Left lobe of liver (tissue), 2 donors: ENCODE results near the gene CRACDL. TPM values are rescaled to one million over a fixed set of nuclear protein-coding genes. Genes with fewer than 3 reads are reported as not detected.

Experiments used
- ATAC-seq: fragments of 200-7000 bp; cut with Tn5 transposase; one replicate; pipeline ENCODE4 v1.9.1; 2020; ENCODE audit warnings: mild to moderate bottlenecking, moderate library complexity
- DNase-seq: peaks from one replicate; pipeline ENCODE4 v3.0.0-alpha.2; 2020; ENCODE audit warnings: low spot score
- total RNA-seq: library from RNA; stranded (reverse); gene quantifications from one replicate; pipeline ENCODE4 v1.2.1, GENCODE V29; 2021
- donor health status: DM: no; HTN: no; CAD: no; lungs with moderate emphysema.
- donor health status: DM: no; HTN: yes; CAD: no.

Gene CRACDL
- total RNA-seq, 1 donor from 2014 or later = 0.30 TPM

DNA sequence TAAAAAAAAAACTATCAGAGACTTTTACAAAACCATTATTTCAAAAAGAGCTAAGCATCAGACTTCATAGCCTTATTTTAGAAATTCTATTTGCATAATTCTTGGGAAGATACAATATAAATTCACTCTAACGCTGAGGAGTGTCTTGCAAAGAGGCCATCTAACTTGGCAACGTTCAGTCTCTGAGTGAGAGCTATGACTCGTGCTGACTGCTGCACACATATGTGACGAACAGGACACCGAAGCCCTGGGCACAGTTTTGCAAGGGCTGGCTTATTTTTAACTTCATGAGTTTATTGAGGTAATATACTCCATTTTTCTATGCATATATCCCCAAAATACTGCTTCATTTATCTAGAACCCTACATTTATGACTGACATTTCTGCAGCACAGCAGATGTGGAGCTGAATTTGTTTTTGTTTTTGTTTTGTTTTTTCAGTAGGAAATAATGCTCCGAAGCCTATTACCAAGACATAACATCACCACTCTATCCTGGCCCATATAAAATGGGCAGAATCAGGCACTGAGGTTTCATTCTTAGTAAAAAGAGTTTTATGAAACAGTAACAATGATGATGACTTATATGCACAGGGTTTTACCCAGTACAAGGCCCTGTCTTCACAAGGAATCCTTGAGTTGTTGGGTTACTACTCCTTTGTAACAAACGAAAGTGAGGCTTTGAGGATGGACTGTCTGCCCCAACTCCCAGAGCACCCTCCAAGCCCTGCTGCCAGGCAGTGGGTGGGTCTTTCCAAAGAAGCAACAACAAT is 68.3 kb downstream of the CRACDL start:
- DNase-seq (no peak), ATAC-seq (no peak)

DNA sequence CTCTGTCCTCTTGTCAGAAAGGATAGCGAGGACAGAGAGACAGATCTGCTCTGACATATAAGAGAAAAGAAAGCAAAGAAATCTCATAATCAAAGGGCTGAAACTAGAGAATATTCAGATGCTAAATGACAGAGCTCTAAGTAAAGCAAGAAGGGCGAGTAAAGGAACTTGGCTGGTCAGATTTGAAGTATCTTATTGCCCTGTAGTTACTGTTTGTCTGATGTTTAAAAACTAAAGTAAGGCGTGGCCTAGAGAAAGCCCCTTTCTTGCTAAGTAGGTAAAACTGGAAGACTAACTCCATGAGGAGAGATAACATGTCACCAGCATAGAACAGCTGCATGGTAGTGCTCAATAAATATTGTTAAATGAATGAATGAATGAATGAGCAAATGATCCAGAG is 70.0 kb downstream of the CRACDL start:
- ATAC-seq (no peak), DNase-seq (no peak)

GRCh38 chr2:98861601-98862000 is 74.4 kb downstream of the CRACDL start:
- DNase-seq (no peak), ATAC-seq (no peak)

- no peak for ATAC-seq
- DNase-seq = no peak
Measured at GRCh38 chr2:98859323-98859722, 76.7 kb downstream of the CRACDL start.

GRCh38 chr2:98857001-98857400 is 79.0 kb downstream of the CRACDL start:
- DNase-seq (no peak), ATAC-seq (no peak)

- DNase-seq (no peak), ATAC-seq (no peak)
Measured at GRCh38 chr2:98854682-98855081, 81.3 kb downstream of the CRACDL start.

- no peak for ATAC-seq
- DNase-seq = no peak
Measured at GRCh38 chr2:98852932-98853331, 83.1 kb downstream of the CRACDL start.

DNA sequence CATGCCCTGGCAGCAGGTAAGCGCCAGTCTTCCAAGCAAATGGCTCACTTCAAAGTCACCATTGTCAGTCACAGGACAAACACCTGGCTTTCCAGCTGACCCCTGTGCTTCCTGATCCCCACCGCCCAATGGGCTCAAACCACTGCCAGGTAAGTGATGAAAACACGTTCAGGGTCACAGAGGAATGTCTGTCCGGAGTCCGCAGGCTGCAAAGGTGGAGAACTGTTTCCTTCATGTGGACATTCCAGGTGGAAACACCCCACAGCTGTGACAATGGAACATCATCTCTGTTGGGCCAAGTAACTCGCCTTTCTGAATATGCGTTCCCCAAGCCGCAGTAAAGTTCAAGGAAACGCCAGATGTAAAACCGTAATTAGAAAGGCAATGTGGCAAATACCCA is 86.0 kb downstream of the CRACDL start:
- no peak for ATAC-seq
- no peak for DNase-seq

- no peak for DNase-seq
- no peak for ATAC-seq
Measured at GRCh38 chr2:98849113-98849512, 86.9 kb downstream of the CRACDL start.

DNA sequence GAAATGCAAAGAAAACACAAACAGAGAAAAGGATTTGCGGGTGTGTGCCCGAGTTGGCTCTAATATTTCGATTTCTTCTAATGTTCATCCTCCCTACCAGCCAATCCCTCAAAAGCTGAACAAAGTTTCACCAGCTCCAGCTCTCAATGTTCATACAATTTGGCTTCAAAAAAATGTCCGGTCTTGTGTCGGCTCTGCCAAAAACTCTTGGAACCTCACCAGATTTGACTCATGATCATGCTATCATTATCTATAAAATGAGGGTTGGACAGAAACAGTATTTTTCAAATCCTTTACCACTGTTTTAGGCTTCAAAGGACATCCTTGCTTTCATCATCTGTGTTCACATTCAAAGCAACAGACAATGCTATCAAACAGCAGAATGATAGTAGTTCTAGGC is 88.2 kb downstream of the CRACDL start:
- DNase-seq (no peak), ATAC-seq (no peak)

GRCh38 chr2:98846041-98846440 is 90.0 kb downstream of the CRACDL start:
- DNase-seq (no peak), ATAC-seq (no peak)

DNA sequence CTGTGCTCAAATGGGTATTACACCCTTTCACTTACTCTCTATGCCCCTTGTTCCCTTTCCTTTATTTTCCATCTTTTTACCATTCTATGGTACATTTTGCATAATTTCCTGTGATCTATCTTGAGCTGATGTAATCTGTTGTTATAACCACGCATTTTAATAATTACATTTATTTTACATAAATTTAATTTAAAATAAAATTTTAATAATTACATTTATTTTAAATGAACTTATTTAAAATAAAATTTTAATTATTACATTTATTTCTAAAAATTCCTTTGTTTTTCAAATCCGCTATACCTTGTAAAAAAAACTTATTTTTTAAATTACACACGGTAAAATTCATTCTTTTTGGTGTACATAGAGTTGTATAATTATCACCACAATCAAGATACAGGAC is 93.9 kb downstream of the CRACDL start:
- DNase-seq (no peak), ATAC-seq (no peak)

- DNase-seq = no peak
- no peak for ATAC-seq
Measured at GRCh38 chr2:98839292-98839691, 96.7 kb downstream of the CRACDL start.

- DNase-seq (no peak), ATAC-seq (no peak)
Measured at GRCh38 chr2:98835831-98836385, 100.1 kb downstream of the CRACDL start.

DNA sequence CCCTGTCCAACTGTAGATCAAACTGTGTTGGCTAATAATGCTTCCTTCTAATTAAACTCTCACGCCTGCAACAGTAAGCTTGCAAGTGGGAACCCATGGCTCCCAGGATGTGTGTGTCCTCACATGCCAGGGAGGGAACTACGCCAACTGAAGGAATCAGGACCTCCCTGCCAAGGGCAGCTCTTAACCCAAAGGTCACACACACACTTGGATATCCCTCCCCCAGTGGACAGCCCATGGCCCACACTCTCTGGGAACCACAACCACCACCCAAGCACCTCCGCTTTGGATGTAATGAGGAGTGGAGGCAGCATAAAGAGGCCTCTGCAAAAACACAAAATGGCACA is 102.1 kb downstream of the CRACDL start:
- no peak for ATAC-seq
- DNase-seq = no peak

DNA sequence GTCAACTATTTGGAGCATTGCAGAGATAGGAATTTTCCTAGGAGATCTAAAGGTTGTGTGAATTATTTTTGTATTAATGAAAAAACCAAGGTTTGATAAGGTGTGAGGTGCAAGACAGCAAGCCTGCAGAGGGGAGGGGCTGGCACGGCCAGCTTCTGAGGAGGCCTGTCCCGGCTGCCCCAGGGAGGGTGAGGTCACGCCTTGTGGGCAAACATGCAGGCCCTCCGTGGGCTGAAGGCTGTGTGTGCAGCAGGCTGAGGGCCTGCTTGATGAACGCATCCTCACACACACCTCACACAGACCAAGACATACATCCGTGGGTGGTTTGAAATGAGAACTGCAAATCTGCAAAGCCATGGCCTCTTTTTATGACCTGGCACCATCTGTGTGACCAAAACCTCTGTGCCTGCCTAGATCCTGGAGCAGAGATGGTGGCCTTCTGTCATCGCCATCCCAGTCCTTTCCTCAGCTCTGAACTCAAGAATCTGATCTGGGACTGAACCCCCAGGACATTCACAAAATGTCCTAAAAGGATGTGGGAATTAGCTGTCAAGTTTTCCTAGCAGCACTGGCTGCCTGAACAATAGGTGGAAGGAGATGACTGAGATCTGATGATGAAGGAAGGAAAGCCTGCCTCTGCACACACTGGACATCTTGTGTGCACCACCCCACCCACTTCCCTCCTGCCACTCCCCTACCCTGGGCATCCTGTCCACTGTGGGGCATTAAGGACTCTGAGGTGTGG is 102.7 kb downstream of the CRACDL start:
- ATAC-seq = peak; percentile 47

DNA sequence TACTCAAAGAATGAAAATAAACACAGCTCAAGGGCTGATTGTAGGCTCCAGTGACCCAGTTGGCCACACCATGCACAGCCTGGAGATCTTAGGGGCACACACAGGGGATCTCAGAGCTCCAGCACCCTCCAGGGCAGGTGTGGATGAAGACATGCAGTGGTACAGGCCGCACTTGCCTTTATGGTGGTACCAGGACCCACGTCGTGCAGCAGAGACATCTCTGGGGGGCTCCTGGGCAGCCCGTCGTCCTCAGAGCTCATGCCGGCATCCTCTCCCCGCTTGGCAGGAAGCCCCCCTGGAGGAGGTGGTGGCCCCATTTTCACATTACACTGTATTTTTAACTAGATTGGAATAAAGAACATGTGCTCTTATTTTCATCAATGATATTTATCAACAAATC is 103.9 kb downstream of the CRACDL start:
- ATAC-seq (no peak), DNase-seq (no peak)

More for the DNA sequence above, 102.7 kb downstream of the CRACDL start:
- DNase-seq = no peak

DNA sequence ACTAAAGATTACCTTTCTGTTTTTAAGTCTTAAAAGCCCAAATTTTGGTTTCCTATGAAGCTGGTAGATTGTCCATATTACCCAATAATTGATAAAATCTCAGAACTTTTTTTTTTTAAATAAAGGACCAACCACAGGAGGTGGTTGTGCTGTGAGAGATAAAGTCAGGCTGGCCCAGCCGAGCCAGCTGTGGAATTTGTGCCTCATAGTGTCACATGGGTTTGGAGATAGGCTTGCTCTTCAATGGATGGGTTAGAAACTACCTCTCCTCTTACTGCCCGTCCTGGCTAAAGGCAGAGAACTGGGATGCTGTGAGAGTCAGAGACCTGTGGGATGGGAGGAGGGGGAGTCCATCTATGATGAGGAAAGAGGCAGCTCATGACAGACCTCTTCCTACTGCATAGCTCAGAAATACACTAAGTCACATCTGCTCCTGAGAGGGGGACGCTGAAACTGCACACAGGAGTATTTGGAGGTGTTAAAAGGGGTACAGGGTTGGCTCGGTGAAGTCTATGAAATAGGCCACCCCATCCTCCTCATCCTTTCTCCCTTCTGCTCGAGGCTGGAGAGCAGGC is 105.4 kb downstream of the CRACDL start:
- ATAC-seq = no peak

DNA sequence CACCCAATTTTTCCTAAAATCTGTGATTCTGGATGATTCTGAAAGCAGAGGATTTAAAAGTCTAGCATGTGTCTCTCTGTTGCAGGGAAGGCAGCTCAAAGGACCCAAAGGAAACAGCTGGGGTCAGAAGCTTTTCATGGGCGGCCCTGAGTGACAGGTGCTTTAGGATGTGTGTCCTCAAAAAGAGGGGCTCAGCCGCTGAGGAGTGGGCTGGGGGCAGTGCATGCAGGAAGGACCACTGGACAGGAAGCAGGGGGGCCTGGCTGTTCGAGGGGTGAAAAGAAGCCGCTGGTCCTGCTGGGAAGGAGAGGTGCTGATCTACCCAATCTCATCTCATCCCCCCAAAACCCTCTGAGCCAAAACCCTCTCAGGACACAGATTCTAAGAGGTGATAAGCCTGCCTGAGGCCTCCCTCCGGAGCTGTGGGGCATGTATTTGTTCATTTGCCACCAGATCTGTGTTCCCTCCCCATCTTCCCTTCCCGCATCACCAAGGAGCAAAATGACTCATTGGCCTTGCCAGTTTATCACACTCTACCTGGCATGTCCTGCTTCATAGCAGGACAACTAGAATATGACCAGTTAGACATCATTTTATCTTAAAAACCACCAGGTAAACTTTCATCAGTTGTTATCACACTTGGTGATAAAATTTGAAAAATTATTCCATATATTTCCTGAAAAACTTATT is 106.3 kb downstream of the CRACDL start:
- no peak for ATAC-seq
- no peak for DNase-seq

More for the DNA sequence above, 105.4 kb downstream of the CRACDL start:
- DNase-seq = no peak

- ATAC-seq (no peak), DNase-seq (no peak)
Measured at GRCh38 chr2:98828793-98829371, 107.1 kb downstream of the CRACDL start.

DNA sequence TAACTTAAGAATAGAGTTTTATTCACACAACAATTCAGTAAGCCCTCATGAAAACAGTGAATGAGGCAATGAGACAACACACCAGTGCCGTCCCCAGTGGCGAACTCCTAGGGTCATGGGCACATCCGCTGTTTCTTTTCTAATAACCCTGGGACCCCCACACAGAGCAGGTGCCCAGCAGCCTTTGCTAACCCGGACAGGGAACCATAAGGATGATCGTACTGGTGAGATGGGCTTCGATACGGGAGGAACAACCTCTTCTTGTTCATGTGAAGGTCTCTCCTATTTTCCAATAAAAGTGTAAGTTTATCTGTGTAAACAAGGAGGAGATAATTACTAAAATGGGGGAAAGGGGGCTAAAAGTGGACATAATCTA is 107.7 kb downstream of the CRACDL start:
- DNase-seq (no peak), ATAC-seq (no peak)
